HG03066 (cell line): Measurements from ENCODE around the gene LRPAP1.
"Not testable (repeated sequence)": the region's sequence is repeated elsewhere in the genome, so short reads cannot be mapped to it uniquely, and the experiment has no call there.

Experiments
- ATAC-seq: cut with Tn5 transposase; IDR thresholded peaks from one replicate; pipeline ENCODE4 v1.9.1; 2021; ENCODE audit warnings: low read depth; ENCODE audit not compliant: unreplicated experiment

LRPAP1 gene

DNA sequence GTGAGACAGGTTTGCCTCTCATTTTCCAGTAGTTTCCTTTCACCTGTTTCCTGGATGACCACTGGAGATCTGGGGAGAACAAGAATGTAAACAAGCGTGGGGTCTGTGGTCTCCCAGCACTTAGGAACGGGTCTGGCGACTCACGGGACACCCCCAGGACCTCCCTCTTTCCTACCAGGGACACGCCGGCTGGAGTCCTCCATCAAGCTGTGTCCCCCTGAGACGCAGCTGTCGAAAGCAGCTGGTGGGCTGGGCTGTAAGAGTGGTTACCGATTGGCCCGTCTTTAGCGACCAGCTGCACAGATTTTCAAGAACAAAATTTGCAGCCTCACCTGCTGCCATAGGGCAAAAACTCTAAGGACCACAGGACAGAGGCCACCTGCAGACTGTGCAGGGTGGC lies 11.9 kb downstream of the LRPAP1 start:
- ATAC-seq = no peak

DNA sequence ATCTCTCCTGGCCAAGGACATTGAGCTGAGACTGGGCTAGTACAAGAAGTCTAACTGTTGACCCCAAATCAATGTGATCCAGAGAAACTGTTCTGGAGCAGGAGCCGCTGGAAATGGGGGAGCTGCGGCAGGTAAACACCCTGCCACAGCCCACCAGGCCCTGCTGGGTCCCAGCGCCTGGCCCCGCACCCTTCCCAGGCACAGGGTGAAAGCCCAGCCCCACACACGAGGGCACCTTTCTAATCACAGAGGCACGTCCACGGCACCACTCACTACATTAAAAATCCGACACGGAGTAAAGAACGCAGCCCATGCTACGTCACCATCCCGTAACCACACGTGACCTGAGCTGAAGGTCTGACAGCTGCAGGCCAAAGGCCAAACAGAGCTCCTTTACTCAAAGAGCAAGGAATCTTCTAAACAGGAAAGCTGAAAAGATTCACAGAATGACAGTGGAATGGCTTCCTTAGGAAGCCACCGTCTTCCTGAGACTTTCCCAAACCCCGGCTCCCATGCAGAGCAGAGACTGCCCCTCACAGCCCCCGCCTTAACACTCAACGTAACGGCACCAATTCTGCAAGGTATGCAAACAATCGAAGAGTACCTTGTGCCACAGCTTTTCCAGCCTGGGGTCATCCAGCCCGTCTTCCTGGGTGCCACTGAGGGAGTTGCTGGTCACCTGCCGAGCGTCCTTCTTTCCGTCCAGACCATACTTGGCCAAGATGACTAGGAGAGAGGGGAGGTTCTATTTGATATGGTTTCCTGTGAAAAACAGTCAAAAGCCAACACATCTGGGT lies 12.6 kb downstream of the LRPAP1 start:
- no peak for ATAC-seq

DNA sequence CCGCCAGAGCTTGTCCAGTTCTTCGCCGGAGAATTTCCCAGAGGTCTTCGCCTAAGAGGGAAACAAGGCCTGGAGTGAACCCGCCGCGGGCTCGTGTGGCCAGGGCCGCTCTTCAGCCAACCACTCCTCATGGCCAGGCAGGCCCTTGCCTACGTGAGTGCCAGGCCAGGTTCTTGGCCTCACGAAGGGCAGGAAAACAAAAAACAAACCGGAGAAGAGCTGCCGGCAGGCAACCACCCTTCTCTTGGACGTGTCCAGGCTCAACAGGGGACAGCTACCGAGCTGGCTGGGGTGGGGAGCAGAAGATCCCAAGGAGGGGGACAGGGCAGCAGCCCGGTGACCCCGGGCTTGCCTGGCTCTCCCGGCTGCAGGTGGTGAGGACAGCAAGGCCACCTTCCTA lies 13.3 kb downstream of the LRPAP1 start:
- no peak for ATAC-seq

DNA sequence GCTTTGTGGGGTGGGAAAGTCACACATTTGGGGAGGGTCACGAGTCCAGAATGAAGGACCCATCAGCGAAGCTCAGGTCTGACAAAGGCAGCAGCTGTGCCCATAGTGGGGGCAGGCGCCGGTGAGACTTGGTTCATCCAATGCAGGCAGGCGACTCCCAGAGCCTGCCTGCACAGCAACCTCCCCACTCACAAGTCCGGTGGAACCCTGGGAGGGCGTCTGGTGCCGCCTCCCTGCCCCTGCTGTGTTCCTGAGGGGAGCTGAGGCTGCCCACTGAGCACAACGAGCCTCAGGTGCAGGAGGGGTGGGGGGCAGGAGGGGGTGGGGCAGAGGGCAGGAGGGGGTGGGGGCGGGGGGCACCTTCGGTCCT lies 13.7 kb downstream of the LRPAP1 start:
- ATAC-seq = no peak

DNA sequence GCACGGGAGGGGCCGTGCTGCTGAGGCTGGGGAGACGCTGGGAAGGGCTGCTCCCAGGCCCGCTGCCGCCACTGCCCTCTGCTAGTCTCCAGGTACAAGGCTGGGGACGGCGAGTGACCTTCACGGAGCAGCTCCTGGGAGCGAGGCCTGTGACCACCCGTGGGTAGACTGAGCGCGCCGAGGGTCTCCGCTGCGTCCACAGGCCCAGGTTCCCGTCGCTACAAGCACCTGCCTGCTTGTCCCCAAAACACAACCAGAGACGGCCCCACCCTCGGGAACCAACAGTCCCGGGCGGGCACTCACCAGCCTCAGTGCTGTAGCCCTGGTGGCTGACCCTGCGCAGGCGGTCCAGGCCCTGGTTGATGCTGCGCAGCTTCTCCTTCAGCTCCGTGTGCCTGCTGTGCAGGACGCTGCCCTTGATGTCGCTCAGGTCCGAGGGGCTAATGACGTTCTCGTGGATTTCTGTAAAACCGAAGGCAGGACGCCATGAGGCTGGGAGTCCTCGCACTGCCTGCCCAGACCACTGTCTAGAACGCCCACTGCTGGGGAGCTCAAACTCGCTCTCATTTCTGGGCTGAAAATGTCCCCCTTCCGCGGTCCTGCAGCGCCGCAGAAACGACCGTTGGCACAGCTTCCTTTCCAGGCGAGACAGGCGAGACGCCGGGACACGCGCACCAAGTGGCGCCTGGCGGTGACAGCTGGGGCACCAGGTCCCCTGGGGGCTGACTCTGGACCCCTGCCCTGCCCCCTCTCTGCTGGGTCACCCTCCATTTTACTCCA lies 14.3 kb downstream of the LRPAP1 start:
- ATAC-seq = no peak

- no peak for ATAC-seq
Measured at GRCh38 chr4:3516836-3517730, 15.1 kb downstream of the LRPAP1 start.

DNA sequence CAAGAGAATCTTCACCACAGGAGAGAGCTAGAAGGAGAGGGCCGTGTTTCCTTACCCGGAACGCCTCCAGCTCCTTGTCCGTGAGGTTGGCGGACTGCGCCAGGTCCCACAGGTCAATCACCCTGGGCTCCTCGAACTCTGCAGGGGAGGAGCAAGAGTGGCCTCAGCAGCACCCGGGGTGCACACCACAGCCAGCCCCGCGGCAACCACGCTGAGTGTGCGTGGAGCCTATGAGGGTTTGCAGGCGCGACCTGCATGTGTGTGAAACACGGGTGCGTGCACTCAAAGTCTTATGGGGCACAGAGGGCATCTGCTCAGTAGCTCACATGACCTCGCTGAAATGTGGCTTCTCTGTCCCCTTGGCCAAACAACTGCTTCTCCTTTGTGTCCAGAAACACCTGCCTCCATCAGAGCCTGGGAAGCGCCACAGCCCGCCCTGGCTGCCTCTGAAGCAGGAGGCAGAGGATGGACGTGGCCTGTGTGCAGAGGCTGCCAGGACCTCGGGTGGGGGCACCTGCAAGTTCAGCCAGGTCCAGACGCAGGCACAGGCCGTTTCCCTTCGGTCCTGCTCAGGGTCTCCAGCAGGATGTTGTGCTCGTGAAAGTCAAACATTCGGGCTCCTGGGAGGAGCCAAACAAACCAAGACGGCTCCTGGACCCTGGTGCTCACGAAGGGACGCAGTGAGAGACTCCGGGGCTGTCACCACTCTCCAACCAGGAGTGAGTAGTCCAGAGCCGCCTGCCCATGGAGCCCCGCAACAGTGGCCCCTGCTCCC lies 16.0 kb downstream of the LRPAP1 start:
- no peak for ATAC-seq

DNA sequence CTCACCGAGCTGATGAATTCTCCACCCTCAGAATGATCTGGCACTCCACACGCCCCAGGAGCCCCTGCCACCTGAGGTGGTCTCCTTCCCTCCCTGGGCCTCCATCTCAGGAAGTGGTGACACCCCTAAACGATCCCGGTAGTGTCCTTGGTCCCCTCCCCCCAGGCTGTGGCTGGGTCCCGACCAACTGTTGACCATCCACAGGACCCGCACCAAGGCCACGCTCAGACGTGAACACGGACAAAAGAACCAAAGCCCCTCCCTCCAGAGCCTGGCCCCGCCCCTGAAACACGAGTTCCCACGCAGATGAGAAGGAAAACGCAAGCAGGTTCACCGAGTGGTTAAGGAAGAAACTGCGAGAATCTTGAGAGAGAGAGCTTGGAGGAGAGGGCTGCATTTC lies 16.6 kb downstream of the LRPAP1 start:
- ATAC-seq = no peak

GRCh38 chr4:3514806-3515501 lies 17.3 kb downstream of the LRPAP1 start:
- no peak for ATAC-seq

DNA sequence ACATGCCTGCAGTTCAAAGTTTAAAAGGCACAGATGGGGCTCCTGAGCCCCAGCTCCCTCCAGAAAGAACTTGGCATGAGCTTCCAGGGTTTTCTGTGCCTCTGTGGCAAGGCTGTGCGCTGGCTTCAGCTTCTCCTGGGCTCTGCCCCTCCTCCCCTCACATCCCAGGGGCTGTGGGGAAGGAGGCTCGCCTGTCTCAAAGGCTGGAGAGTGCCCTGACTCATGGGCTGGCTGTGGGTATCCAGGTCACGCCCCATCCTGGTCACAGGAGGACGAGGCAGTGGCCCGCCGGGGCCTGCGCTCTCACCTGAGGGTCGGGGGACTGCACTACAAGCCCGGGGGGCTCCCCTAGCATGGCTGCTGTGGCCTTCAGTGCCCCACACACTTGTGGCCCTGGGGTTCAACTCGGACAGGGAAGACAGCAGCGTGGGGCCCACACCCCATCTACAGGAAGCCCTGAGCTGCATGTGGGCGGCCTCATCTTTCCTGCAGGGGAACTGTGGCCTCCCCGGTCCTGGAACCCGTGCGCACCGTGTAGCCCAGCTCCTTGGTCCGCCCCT lies 17.9 kb downstream of the LRPAP1 start:
- no peak for ATAC-seq

- ATAC-seq = no peak
Measured at GRCh38 chr4:3513807-3514206, 18.4 kb downstream of the LRPAP1 start.

GRCh38 chr4:3512719-3513118 lies 19.5 kb downstream of the LRPAP1 start:
- no peak for ATAC-seq

GRCh38 chr4:3512279-3512678 lies 19.9 kb downstream of the LRPAP1 start:
- no peak for ATAC-seq

DNA sequence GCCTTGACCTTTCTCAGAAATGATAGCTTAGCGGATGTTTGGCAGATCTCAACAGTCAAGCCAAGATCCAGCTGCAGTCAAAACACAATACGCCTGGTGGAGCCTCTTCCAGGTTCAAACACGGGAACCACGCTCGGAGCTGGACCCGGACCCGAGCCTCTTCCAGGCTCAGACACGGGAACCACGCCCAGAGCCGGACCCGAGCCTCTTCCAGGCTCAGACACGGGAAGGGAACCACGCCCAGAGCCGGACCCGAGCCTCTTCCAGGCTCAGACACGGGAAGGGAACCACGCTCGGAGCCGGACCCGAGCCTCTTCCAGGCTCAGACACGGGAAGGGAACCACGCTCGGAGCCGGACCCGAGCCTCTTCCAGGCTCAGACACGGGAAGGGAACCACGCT lies 20.6 kb downstream of the LRPAP1 start:
- not testable (repeated sequence) for ATAC-seq

DNA sequence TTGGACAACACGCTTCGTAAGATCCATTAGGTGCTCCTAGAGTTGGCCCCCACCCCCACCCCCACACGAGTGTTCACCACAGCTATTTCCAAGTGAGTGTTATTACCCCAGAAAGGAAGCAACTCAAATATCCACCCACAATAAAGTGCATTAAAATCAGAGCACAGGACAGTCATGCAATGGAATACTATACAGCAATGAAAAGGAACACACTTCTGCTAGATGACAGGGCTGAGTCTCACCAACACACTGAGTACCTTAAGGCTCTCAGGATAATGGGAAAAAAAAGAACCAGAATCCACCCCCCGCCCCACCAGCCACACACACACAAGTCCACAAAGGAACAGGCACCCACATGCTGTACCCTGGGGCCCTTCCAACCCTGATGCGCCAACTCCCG lies 21.0 kb downstream of the LRPAP1 start:
- ATAC-seq = no peak

- ATAC-seq = no peak
Measured at GRCh38 chr4:3510481-3510880, 21.7 kb downstream of the LRPAP1 start.

DNA sequence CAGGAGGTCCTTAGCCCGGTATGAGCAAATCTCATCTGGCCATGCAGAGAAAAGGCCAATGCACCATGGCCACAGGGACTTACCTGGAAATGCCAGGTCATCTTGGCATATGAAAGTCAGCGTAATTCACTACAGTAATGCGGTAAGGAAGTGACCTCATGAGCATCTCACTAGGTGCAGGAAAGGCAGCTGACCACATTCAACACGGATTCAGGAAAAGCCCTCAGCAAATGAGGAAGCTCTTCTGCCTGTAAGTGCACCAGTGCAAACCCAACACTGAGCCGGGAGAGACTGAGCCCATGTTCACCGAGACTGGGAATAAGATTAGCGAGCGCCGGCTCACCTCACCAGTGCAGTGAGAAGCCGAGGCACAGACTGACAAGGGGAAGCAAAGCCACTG lies 23.7 kb downstream of the LRPAP1 start:
- no peak for ATAC-seq

GRCh38 chr4:3505231-3505630 lies 27.0 kb downstream of the LRPAP1 start:
- no peak for ATAC-seq
